Activated CD8-positive, alpha-beta memory T cell treated with anti-CD3 and anti-CD28 coated beads for 36 hours (primary cell): Measurements from ENCODE around the gene KRT33B. TPM values are rescaled to one million over a fixed set of nuclear protein-coding genes. Genes with fewer than 3 reads are reported as not detected.
"Not testable (repeated sequence)": the region's sequence is repeated elsewhere in the genome, so short reads cannot be mapped to it uniquely, and the experiment has no call there.

Source experiments
- CTCF ChIA-PET: fragments of 350-600 bp; sonication (Branson Sonifier 250); formaldehyde crosslinking; loops from one replicate; lab custom pipeline; 2021; ENCODE audit warnings: antibody characterized with exemption; lab: Charles Lee
- POLR2A ChIA-PET: fragments of 350-600 bp; sonication (Branson Sonifier 250); formaldehyde crosslinking; loops from one replicate; lab custom pipeline; 2021; ENCODE audit warnings: antibody characterized with exemption; lab: Charles Lee
- total RNA-seq, 2 experiments: library from RNA; stranded (reverse); gene quantifications; one replicate each; pipeline ENCODE4 v1.2.3, GENCODE V29; 2021

KRT33B gene
- total RNA-seq, 2 experiments from 2014 or later, result not detected

DNA sequence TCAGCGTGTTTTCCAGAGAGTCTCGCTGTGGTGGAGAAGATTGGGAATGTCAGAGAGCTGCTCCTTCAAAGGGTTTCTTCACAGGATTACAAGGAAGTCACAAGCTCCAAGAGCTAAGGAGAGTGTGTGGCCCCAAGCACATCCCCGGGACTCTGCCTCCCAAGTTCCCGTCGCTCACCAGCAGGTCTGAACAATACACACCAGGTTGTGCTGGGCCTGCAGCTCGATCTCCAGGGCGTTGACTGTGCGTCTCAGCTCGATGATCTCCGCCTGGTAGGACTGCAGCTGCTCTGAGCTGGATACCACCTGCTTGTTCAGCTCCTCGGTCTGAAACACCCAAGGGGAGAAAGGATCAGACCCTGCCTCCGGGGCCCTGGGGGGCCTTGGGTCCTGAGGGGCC, 25.4 kb upstream of the KRT33B start:
- POLR2A ChIA-PET, result not testable (repeated sequence)

GRCh38 chr17:41394254-41394996, 24.8 kb upstream of the KRT33B start:
- ChIA-PET POLR2A (no interaction called here), CTCF (no interaction called here)

More for the DNA sequence above, 25.4 kb upstream of the KRT33B start:
- CTCF ChIA-PET, result not testable (repeated sequence)

- POLR2A ChIA-PET, result no interaction called here
- CTCF ChIA-PET, result no interaction called here
Measured at GRCh38 chr17:41393826-41394225, 24.2 kb upstream of the KRT33B start.

- ChIA-PET CTCF (no interaction called here), POLR2A (no interaction called here)
Measured at GRCh38 chr17:41393294-41393693, 23.7 kb upstream of the KRT33B start.

GRCh38 chr17:41392278-41392677, 22.7 kb upstream of the KRT33B start:
- CTCF ChIA-PET, result no interaction called here
- POLR2A ChIA-PET, result no interaction called here

DNA sequence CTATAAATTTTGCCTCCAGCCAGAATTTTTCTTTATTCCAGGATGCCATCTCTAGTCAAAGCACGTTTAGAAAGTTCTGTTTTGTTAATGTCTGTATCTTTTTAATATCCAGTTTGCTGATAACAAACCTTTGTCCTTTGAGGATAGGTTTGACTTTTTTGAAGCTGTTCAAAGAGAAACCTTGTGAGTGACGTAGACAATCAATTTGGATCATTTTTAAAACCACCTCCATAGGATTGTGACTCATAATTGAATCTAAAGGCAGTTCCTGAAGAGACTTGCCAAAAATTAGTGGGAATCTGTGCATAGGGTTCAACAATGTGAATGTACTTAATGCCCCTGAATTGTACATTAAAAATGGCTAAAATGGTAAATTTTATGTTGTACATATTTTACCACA, 21.9 kb upstream of the KRT33B start:
- ChIA-PET CTCF (no interaction called here), POLR2A (no interaction called here)

- ChIA-PET POLR2A (interaction anchor here (0.6 kb wide), 1 partner anchor 900 kb away, joined by 3 read pairs; no protein-coding TSS in a partner anchor), CTCF (interaction anchor here (1.1 kb wide), 1 partner anchor 17 kb away, joined by 3 read pairs; no protein-coding TSS in a partner anchor)
Measured at GRCh38 chr17:41390411-41390938, 20.9 kb upstream of the KRT33B start.

DNA sequence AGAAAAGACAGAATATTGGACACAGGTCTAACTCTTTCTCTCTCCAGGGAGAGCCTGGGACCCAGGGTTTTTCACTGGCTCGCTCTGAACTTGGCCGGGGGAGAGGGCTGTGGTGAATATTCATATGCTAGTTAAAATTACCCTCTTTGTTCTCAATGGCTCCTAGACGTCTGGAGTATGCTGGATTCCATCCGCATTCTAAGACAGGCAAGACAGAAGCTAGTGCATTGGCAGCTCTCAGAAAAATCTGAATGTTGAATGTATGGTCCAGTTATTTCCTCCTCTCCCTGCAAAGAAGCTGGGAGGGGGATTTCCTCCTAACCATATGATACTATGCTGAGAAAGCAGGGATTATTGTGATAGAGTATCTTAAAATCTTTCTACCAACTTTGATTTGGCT, 18.1 kb upstream of the KRT33B start:
- ChIA-PET CTCF (no interaction called here), POLR2A (no interaction called here)

- ChIA-PET POLR2A (no interaction called here), CTCF (no interaction called here)
Measured at GRCh38 chr17:41386227-41386626, 16.6 kb upstream of the KRT33B start.

GRCh38 chr17:41383690-41384089, 14.1 kb upstream of the KRT33B start:
- ChIA-PET CTCF (no interaction called here), POLR2A (no interaction called here)

DNA sequence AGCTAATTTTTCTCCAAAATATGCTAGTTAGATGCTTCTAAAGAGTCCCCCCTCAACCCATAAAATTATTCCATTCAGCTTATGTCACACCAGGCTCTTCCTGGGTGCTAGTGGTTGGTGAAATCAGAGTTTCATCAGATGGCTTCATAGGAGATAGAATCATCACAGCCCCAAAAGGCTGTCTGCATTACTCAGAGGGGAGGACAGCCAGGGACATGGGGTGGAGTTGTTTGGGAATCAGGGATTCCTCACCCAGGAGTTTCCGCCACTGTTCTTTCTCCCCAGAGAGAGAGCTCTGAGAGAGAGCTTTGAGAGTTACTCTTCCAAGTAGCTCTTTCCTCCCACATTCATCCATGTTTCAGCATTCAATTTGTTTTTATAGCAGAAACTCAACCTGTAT, 12.8 kb upstream of the KRT33B start:
- ChIA-PET POLR2A (no interaction called here), CTCF (no interaction called here)

- POLR2A ChIA-PET, result not testable (repeated sequence)
- CTCF ChIA-PET, result interaction anchor here (0.6 kb wide), 1 partner anchor 60 kb away, joined by 4 read pairs; no protein-coding TSS in a partner anchor
Measured at GRCh38 chr17:41381943-41382342, 12.3 kb upstream of the KRT33B start, which contains the start of gene KRT34. KRT34 (minus strand) TSS chr17:41382306; CDS start chr17:41382246, 60 bp downstream.

DNA sequence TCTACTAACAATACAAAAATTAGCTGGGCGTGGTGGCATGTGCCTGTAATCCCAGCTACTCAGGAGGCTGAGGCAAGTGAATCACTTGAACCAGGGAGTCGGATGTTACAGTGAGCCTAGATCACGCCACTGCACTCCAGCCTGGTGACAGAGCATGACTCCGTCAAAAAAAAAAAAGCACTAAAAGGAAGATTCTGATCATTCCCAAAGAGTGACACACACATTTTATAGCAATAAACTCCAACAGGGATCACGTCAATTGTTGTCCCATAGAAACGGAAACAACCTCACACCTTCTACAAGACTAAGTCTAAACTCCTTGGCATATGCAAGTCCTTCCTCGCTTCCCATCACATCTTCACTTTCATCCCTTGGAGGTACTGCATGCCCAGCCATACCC, 10.5 kb upstream of the KRT33B start:
- POLR2A ChIA-PET, CTCF ChIA-PET: not testable (repeated sequence)

DNA sequence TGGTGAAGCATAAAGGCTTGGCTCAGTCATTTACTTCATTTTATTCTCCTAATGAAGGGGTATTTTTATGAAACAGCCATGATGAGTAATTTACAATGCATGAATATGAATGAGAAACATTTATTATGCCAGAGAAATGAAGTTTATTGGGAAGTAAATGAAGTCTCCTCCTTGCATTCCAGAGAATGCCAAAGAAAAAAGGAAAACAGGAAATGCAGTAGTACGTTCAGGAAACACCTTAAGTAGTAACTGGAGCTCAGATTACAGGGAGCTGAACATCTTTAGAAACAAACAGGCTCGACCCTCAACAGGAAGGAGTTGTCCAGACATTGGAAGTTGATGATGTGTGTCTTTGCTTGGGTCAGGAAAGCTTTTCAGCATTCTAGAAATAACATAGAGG, 7.9 kb upstream of the KRT33B start:
- POLR2A ChIA-PET, result no interaction called here
- CTCF ChIA-PET, result no interaction called here

DNA sequence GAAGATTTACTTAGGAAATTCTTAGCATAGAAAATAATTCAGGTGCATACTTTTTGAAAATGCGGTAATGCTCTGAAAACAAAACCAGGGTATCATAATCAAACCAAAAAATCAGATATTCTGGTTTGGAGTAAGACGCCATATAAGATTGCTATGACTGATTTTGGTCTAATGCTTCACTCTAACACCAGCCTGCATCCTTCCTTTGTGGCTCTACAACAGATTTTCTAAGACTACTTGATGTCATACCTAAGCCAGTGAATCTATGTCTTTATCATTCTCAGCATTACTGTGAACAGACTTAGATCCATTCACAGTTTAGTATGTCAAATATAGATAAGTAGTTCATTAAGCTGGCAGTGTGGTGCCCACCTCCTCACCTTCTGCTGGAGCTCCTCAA, 590 bp downstream of the KRT33B start:
- POLR2A ChIA-PET, result no interaction called here
- CTCF ChIA-PET, result no interaction called here

- ChIA-PET CTCF (no interaction called here), POLR2A (no interaction called here)
Measured at GRCh38 chr17:41367426-41368075, 2.1 kb downstream of the KRT33B start.

DNA sequence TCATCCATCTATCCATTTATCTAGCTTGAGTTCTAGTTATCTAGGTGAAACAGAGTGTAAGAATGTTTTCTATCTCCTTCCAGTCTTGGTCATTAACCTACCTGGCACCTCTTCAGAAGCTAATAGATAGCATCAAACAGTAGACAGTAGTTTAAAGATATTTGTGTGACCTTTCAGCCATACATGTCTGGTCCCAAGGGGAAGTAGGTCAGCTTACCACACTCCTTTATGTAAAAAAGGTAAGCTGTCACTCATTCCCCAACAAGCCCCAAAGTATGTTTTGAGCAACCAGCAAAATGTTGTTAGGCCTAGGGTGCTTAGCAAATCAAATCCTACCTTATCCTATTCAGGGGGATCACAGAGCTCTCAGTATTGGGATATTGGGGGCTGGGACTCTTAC, 3.5 kb downstream of the KRT33B start:
- POLR2A ChIA-PET, result interaction anchor here (0.5 kb wide), 1 partner anchor 1877 kb away, joined by 4 read pairs; no protein-coding TSS in a partner anchor
- CTCF ChIA-PET, result no interaction called here

DNA sequence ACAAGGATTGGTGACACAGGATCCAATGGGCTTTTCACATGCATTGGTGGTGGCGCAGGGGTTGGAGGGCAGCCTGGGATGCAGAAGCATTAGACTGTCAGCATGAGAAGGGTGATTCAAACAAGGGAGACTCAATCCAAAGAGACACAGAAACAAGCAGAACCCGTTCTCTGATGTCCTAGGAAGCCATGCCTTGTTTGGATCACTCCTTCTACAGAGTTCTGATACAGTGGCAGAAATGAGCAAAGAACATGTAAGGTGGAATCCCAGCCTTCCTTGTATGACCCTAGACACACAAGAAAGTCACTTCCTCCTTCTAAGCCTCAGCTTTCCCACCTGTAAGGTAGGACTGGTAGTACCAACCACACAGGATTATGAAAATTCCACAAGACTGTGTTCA, 5.7 kb downstream of the KRT33B start:
- CTCF ChIA-PET, result no interaction called here
- POLR2A ChIA-PET, result no interaction called here

- CTCF ChIA-PET, result interaction anchor here (0.9 kb wide), 1 partner anchor 10 kb away, joined by 3 read pairs; no protein-coding TSS in a partner anchor
- POLR2A ChIA-PET, result interaction anchor here (0.5 kb wide), 1 partner anchor 1061 kb away, joined by 4 read pairs; no protein-coding TSS in a partner anchor
Measured at GRCh38 chr17:41360296-41360995, 9.2 kb downstream of the KRT33B start.

DNA sequence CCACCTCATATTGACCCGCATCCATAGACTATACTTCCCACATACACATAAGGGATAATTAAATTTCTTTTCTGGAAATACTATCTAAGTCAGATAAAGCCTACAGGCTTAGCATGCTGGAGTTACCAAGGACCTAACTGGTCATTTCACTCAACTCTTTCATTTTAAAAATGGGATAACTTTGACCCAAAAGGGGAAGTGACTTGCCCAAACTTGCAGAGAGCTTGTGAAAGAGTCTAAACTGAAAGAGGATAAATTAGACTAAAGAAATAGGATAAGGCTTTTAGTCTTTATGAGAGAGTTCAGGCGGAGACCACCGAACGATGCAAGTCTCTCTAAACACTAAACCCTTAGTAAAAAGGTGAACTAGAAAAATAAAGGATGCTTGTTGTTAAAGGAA, 15.1 kb downstream of the KRT33B start:
- ChIA-PET CTCF (no interaction called here), POLR2A (no interaction called here)
